ENCODE results near the gene TSLP. TPM values are rescaled to one million over a fixed set of nuclear protein-coding genes. Genes with fewer than 3 reads are reported as not detected.

The TSLP gene
- total RNA-seq, 1 experiment from 2014 or later: not detected

GRCh38 chr5:111095982-111096381 is 24.5 kb downstream of the TSLP start:
- DNase-seq (ENCODE audit: low read depth): no peak

GRCh38 chr5:111099058-111099778 is 27.7 kb downstream of the TSLP start:
- no peak for DNase-seq (ENCODE audit: low read depth)

DNA sequence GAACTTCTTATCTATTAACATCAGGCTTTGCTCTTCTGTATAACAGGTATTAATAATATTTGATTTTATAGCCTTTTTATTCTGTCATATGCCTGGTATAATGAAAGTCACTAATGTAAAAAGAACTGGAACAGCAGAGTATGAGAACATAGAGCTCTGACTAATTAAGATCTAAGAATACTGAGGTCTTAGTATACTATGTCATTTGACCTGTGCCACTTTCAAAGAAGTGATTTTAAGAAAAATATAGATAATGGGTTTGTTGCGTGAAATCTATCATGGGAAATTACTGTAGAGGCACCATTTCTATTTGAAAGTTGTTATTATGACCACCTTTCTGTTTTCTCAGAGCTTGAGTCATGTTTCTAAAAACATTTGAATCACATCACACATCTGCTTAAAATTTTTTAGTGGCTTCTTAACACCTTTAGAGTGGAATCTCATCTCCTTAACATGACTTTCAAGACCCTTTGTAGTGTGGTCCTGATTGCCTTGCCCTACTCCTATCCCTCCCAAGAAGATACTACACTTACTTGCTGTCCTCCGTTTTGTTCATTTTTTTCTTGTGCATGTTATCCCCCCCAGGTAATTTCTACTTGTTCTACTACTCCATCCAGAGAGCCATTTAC is 34.9 kb downstream of the TSLP start:
- no peak for DNase-seq (ENCODE audit: low read depth)

DNA sequence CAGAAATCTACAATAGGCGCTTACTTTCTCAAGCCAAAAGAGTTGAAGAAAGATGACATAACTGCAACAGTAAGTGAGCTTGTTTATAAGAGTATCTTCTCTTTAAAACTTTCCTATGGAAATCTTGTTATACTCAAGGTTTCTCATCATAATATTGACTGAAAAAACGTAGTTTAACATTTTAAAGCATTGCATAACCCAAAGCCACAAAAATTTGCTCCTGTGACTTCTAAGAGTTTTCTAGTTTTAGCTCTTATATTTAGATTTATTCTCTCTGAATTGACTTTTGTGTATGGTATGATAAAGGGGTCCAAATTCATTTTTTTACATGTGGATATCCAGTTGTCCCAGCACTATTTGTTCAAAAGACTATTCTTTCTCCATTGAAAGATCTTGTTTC is 35.9 kb downstream of the TSLP start:
- DNase-seq (ENCODE audit: low read depth): no peak

DNA sequence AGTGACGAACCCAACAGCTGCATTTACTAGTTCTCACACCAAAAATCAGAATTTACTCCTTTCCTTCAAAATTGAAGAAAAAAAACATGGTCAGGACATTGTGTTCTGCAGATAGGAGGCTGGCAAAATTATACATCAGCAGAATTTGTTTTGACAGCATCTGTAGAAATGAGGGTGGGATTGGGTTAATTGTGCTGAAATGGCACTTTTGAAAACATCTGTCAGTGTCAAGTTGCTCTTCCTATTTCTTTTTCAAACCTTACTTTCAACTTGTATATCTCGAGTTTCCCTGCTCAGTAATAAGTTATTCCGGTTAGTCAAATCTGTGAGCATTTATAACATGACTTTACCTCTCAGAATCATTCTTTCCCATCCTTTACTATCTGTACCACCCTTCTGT is 40.4 kb downstream of the TSLP start:
- DNase-seq (ENCODE audit: low read depth): no peak

DNA sequence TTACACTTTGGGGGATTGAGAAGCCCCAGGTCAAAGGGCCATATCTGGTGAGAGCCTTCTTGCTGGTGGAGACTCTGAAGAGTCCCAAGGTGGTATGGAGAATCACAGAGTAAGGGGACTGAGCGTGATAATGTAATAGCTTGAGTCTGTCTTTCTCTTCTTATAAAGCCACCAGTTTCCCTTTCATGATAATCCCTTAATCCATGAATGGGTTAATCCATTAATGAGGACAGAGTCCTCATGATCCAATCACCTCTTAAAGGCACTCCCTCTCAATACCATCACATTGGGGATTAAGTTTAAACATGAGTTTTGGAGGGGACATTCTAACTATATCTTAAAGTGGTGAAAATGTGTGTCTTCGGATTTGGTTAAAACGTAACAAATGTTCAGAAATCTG is 42.2 kb downstream of the TSLP start:
- no peak for DNase-seq (ENCODE audit: low read depth)

GRCh38 chr5:111115229-111115628 is 43.7 kb downstream of the TSLP start:
- no peak for DNase-seq (ENCODE audit: low read depth)

- no peak for DNase-seq (ENCODE audit: low read depth)
Observed at GRCh38 chr5:111116550-111116949, 45.0 kb downstream of the TSLP start.

- no peak for DNase-seq (ENCODE audit: low read depth)
Observed at GRCh38 chr5:111117136-111117535, 45.6 kb downstream of the TSLP start.

GRCh38 chr5:111119221-111119620 is 47.7 kb downstream of the TSLP start:
- no peak for DNase-seq (ENCODE audit: low read depth)

- DNase-seq (ENCODE audit: low read depth): no peak
Observed at GRCh38 chr5:111119856-111120255, 48.3 kb downstream of the TSLP start.

GRCh38 chr5:111120911-111121310 is 49.4 kb downstream of the TSLP start:
- DNase-seq (ENCODE audit: low read depth): no peak

GRCh38 chr5:111121926-111122325 is 50.4 kb downstream of the TSLP start:
- DNase-seq (ENCODE audit: low read depth): no peak

DNA sequence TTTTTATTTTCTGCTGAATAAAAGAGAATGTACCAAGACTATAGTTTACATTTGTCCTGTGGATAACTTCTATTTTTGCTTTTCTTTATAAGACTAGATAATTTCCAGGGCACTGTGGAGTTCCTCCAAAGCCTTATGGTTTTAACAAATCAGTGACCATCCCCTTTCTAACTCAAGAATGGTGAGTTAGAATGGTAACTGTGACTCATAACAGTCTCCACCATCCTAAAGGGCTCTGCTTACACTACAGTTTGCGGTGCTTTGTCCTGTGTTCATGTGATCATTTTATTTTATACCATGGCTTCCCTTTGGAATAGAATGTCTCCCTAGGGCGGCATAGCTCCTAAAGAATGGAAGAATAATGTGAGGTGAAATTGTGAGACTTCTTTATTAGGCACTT is 50.9 kb downstream of the TSLP start:
- DNase-seq (ENCODE audit: low read depth): no peak

- no peak for DNase-seq (ENCODE audit: low read depth)
Observed at GRCh38 chr5:111124793-111125192, 53.3 kb downstream of the TSLP start.

DNA sequence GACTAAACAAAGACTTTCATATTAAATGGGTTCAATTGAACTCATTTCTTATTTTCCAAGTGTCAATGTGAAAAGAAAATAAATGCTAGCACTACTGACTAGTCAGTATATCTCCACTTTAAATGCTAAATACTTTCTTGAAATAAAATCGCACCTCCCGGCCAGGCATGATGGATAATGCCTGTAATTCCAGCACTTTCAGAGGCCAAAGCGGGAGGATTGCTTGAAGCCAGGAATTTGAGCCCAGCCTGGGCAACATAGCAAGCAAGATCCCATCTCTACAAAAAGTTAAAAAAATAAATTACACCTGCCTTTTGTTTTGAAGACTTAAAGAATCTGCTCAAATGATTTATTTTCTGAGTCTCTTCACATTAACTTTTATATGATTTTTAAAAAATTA is 55.4 kb downstream of the TSLP start:
- no peak for DNase-seq (ENCODE audit: low read depth)

Other genes with a start within 250 kb of the TSLP start
- gene WDR36, start 20.6 kb downstream of the TSLP start, total RNA-seq (2014; rRNA removed; shearing (Covaris generic)): 27.4 and 32.8 TPM in 2 replicates
- gene CAMK4, start 152.7 kb downstream of the TSLP start, total RNA-seq (2014; rRNA removed; shearing (Covaris generic)): 10.5 and 14.4 TPM in 2 replicates